Activated naive CD8-positive, alpha-beta T cell (primary cell): ENCODE measurements around the gene TBC1D10A.

Source experiments
- H3K27ac Mint-ChIP-seq: one replicate; pipeline ENCODE4 v1.8.0; 2021; ENCODE audit warnings: mixed read lengths
- H3K27me3 Mint-ChIP-seq: one replicate; pipeline ENCODE4 v1.8.0; 2021; ENCODE audit warnings: mixed read lengths
- H3K36me3 Mint-ChIP-seq: one replicate; pipeline ENCODE4 v1.8.0; 2021; ENCODE audit warnings: mixed read lengths
- H3K4me1 Mint-ChIP-seq: one replicate; pipeline ENCODE4 v1.8.0; 2021; ENCODE audit warnings: low read depth, mixed read lengths
- H3K4me3 Mint-ChIP-seq: one replicate; pipeline ENCODE4 v1.8.0; 2021; ENCODE audit warnings: mild to moderate bottlenecking, mixed read lengths
- H3K9me3 Mint-ChIP-seq: one replicate; pipeline ENCODE4 v1.8.0; 2021; ENCODE audit warnings: low read depth, mixed read lengths

Gene TBC1D10A

GRCh38 chr22:30266445-30267381, 60.0 kb downstream of the TBC1D10A start, which contains the start of gene OSM:
OSM (minus strand) TSS chr22:30266851; CDS start chr22:30266799, 52 bp downstream.
- Mint-ChIP-seq H3K27ac (peak within 1 kb of the TSS; percentile 100), H3K36me3 (no peaks in the 10 kb centered on the region), H3K4me1 (peaks cover 33% of the 10 kb centered on the region), H3K27me3 (no peaks in the 10 kb centered on the region), H3K9me3 (no peaks in the 10 kb centered on the region), H3K4me3 (peak within 1 kb of the TSS; percentile 95)

GRCh38 chr22:30265823-30266444, 60.8 kb downstream of the TBC1D10A start:
- H3K9me3 Mint-ChIP-seq: no peaks in the 10 kb centered on the region
- H3K27ac Mint-ChIP-seq: peak overlapping the region; percentile 100
- no peaks in the 10 kb centered on the region for H3K27me3 Mint-ChIP-seq
- H3K36me3 Mint-ChIP-seq: no peaks in the 10 kb centered on the region
- peaks cover 30% of the 10 kb centered on the region for H3K4me1 Mint-ChIP-seq
- H3K4me3 Mint-ChIP-seq: peak overlapping the region; percentile 95

GRCh38 chr22:30265131-30265720, 61.5 kb downstream of the TBC1D10A start:
- H3K27me3 Mint-ChIP-seq: no peaks in the 10 kb centered on the region
- H3K27ac Mint-ChIP-seq: peak overlapping the region; percentile 100
- H3K4me3 Mint-ChIP-seq: peak overlapping the region; percentile 95
- peaks cover 30% of the 10 kb centered on the region for H3K4me1 Mint-ChIP-seq
- no peaks in the 10 kb centered on the region for H3K36me3 Mint-ChIP-seq
- no peaks in the 10 kb centered on the region for H3K9me3 Mint-ChIP-seq

GRCh38 chr22:30263883-30264282, 62.9 kb downstream of the TBC1D10A start:
- Mint-ChIP-seq H3K27ac (no peak overlapping the region), H3K36me3 (no peaks in the 10 kb centered on the region), H3K9me3 (no peaks in the 10 kb centered on the region), H3K4me3 (no peak overlapping the region), H3K4me1 (peaks cover 34% of the 10 kb centered on the region), H3K27me3 (no peaks in the 10 kb centered on the region)

- Mint-ChIP-seq H3K27me3 (no peaks in the 10 kb centered on the region), H3K4me1 (peaks cover 30% of the 10 kb centered on the region), H3K4me3 (peak overlapping the region; percentile 73), H3K36me3 (no peaks in the 10 kb centered on the region), H3K9me3 (no peaks in the 10 kb centered on the region), H3K27ac (peak overlapping the region; percentile 61)
Measured at GRCh38 chr22:30262917-30263741, 63.6 kb downstream of the TBC1D10A start.

- H3K4me3 Mint-ChIP-seq: peak overlapping the region; percentile 32
- no peak overlapping the region for H3K27ac Mint-ChIP-seq
Measured at GRCh38 chr22:30262112-30262511, 64.6 kb downstream of the TBC1D10A start.

GRCh38 chr22:30261134-30261533, 65.6 kb downstream of the TBC1D10A start:
- H3K27ac Mint-ChIP-seq: no peak overlapping the region
- H3K36me3 Mint-ChIP-seq: no peaks in the 10 kb centered on the region
- no peaks in the 10 kb centered on the region for H3K27me3 Mint-ChIP-seq

More at GRCh38 chr22:30262112-30262511, 64.6 kb downstream of the TBC1D10A start:
- H3K36me3 Mint-ChIP-seq: no peaks in the 10 kb centered on the region
- no peaks in the 10 kb centered on the region for H3K9me3 Mint-ChIP-seq
- H3K27me3 Mint-ChIP-seq: no peaks in the 10 kb centered on the region
- peaks cover 27% of the 10 kb centered on the region for H3K4me1 Mint-ChIP-seq

GRCh38 chr22:30260682-30261081, 66.1 kb downstream of the TBC1D10A start:
- H3K9me3 Mint-ChIP-seq: no peaks in the 10 kb centered on the region
- H3K4me3 Mint-ChIP-seq: no peak overlapping the region
- H3K4me1 Mint-ChIP-seq: peaks cover 25% of the 10 kb centered on the region
- H3K36me3 Mint-ChIP-seq: no peaks in the 10 kb centered on the region
- H3K27me3 Mint-ChIP-seq: no peaks in the 10 kb centered on the region
- no peak overlapping the region for H3K27ac Mint-ChIP-seq

More at GRCh38 chr22:30261134-30261533, 65.6 kb downstream of the TBC1D10A start:
- Mint-ChIP-seq H3K9me3 (no peaks in the 10 kb centered on the region), H3K4me3 (no peak overlapping the region), H3K4me1 (peaks cover 27% of the 10 kb centered on the region)

- Mint-ChIP-seq H3K9me3 (no peaks in the 10 kb centered on the region), H3K27me3 (no peaks in the 10 kb centered on the region), H3K4me1 (peaks cover 24% of the 10 kb centered on the region), H3K27ac (no peak overlapping the region), H3K36me3 (no peaks in the 10 kb centered on the region), H3K4me3 (no peak overlapping the region)
Measured at GRCh38 chr22:30260276-30260675, 66.5 kb downstream of the TBC1D10A start.

- Mint-ChIP-seq H3K27me3 (no peaks in the 10 kb centered on the region), H3K27ac (no peak overlapping the region), H3K36me3 (no peaks in the 10 kb centered on the region), H3K9me3 (no peaks in the 10 kb centered on the region), H3K4me1 (peaks cover 18% of the 10 kb centered on the region), H3K4me3 (no peak overlapping the region)
Measured at GRCh38 chr22:30254314-30254713, 72.4 kb downstream of the TBC1D10A start.

GRCh38 chr22:30253205-30253852, 73.4 kb downstream of the TBC1D10A start:
- Mint-ChIP-seq H3K36me3 (no peaks in the 10 kb centered on the region), H3K27ac (no peak overlapping the region), H3K4me3 (no peak overlapping the region), H3K27me3 (no peaks in the 10 kb centered on the region), H3K9me3 (no peaks in the 10 kb centered on the region), H3K4me1 (peaks cover 22% of the 10 kb centered on the region)

GRCh38 chr22:30252411-30253204, 74.1 kb downstream of the TBC1D10A start:
- no peak overlapping the region for H3K27ac Mint-ChIP-seq
- H3K4me1 Mint-ChIP-seq: peaks cover 26% of the 10 kb centered on the region
- no peaks in the 10 kb centered on the region for H3K27me3 Mint-ChIP-seq
- no peaks in the 10 kb centered on the region for H3K36me3 Mint-ChIP-seq
- H3K4me3 Mint-ChIP-seq: no peak overlapping the region
- H3K9me3 Mint-ChIP-seq: no peaks in the 10 kb centered on the region

GRCh38 chr22:30251711-30252110, 75.0 kb downstream of the TBC1D10A start:
- H3K9me3 Mint-ChIP-seq: no peaks in the 10 kb centered on the region
- no peaks in the 10 kb centered on the region for H3K36me3 Mint-ChIP-seq
- peaks cover 31% of the 10 kb centered on the region for H3K4me1 Mint-ChIP-seq
- H3K4me3 Mint-ChIP-seq: no peak overlapping the region
- H3K27ac Mint-ChIP-seq: no peak overlapping the region
- H3K27me3 Mint-ChIP-seq: no peaks in the 10 kb centered on the region
